ENCODE data around the gene PKMYT1.

The PKMYT1 gene

DNA sequence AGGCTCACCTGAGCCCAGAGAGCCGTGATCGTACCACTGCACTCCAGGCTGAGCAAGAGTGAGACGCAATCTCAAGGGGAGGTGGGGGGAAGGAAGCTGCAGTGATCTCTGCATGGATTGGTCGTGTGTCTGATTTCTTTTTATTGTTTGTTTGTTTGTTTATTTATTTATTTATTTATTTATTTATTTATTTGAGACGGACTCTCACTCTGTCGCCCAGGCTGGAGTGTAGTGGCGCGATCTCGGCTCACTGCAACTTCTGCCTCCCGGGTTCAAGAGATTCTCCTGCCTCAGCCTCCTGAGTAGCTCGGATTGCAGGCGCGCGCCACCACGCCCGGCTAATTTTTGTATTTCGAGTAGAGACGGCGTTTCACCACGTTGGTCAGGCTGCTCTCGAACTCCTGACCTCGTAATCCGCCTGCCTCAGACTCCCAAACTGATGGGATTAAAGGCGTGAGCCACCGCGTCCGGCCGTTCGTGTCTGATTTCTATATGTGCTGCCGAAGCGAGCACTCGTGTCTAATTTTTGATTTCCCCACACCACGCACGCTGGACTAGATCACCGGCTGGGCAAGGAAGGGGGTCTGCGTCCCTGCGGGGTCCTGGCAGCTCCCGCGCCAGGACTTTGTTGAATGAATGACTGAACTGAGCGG, 39.5 kb upstream of the PKMYT1 start:
- DNase-seq (ENCODE audit: low read depth in 3 of 3, low spot score in 1 of 3) = no peak

DNA sequence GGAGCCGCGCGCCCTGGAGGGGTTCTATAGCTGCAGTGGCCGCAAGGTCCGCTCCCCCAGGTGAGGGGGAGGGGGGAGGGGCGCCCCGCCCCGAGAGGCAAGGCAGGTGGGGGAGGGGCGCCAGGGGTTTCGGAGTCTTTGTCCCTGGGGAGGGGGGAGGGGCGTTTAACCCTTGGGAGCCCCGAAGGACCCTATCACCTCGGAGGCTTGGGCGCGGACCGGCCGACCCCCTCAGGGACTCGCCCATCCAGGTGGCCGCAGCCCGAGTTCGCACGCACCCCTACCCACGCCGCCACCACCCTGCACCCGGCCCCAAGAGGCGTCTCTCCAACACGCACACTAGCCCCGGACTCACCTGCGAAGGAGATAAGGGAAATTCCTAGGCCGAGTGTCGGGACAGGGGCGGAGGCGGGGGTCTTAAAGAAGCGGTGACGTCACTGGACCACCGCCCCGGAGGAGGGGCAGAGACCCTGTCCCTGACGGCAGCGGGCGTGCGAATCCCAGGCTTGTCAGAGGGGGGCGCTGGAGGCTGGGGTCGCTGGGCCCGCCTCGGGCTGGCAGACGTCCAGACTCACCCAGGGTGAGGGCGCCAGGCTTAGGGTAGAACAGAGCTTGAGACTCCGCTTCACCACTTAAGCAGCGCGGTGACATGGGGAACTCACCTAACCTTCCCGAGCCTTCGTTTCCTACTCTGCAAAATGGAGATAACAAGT, 37.7 kb upstream of the PKMYT1 start, which contains the start of gene CLDN6:
Gene CLDN6 (minus strand): TSS at position 390 of the 713 bp plus-strand sequence. CDS start 2,162 bp downstream, outside the sequence.
- DNase-seq (ENCODE audit: low read depth in 3 of 3, low spot score in 1 of 3) = no peak

DNA sequence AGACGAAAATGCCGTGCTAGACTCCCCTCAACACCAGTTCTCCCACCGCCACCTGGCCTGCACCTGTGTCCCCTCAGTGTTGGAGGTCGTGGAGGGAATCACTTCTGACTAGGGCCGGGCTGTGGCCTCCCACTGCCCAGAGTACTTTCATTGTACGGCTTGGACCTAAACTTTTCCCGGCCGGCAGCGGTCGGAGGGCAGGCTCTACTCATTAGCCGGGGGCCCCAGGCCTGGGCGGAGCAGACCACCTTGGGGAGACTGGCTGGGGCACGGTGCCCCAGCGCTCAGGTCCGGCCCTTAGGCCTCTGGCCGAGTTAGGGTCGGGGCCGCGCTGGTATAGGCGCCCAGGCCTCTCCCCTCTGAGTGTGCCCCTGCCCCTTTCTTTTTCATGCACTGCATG, 37.1 kb upstream of the PKMYT1 start:
- DNase-seq (ENCODE audit: low read depth in 3 of 3, low spot score in 1 of 3) = no peak

DNA sequence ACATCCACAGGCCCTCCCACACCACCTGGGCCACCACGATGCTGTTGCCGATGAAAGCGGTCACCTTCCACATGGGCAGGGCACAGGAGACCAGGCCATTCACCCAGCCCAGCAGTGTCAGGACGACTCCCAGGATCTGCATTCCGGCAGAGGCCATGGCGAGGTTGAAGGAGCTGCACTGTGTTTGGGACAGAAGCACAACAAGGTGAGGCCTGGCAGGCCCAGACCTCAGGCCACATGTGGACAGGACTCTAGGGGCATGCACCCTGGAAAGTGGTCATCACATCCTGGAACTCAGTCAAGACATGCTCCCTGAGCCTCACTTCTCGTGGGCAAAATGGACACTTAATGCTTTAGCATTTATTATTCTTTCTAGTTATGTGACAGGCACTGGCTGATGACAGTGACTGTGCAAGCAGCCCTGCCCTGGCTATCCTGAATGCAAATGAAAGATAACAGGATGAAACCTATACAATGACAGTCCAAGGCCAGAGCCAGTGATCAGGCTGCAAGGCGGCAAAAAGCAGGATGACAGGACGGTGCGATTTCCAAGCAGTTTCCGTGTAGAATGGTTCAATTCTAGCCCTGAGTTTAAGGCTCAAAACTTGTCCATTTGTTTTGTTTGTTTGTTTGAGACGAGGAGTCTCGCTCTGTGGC, 35.7 kb upstream of the PKMYT1 start:
- no peak for DNase-seq (ENCODE audit: low read depth in 3 of 3, low spot score in 1 of 3)

DNA sequence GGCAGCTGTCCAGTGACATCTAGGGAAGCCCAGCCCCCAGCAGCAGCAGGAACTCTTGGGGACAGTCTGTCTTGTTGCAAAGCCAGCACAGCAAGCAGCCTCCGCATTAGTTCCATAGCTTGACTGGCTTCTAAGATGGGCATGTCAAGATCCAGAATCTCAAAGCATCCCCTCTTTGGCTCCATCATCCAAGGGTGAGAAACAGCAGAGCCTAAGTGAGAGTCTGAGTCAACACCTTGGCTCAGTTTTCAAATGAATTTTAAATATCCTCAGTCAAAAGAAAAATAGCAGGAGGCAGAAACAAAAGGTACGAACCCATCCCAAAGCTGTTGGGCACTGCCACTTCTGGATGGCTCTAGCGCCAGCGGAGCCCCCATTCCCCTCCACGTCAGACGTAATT, 34.7 kb upstream of the PKMYT1 start:
- no peak for DNase-seq (ENCODE audit: low read depth in 3 of 3, low spot score in 1 of 3)

DNA sequence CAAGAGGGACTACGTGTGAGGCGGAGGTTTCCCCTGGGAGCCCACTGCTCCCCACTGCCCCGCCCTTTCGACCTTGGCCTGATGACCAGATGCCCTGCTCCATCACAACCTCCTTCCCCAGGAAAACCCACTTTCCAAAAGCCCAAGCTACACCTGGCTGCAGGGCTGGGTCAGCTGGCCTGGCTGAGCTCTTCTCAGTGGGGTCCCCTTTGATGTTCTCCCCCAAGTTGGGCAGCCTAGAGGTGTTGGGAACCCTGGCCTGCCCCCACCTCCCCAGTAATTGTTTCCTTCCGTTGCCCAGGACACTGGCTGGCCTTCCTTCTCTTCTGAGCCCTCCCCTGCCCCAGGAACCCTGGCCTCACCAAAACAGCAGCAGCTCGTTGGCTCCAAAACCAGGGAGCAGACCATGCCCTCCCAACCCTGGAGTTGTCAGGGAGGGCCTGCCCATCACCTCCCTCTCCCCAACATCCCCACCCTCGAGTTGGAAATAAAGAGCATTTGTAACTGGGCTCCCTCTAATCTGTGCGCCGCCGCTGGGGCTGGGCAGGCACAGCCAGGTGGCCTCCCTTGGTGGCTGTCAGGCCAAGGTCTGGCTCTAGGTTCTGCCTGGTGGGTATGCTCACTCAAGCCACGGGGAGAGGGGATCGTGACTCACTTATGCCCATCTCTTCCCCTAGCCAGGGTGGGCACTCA, 33.9 kb upstream of the PKMYT1 start:
- DNase-seq (ENCODE audit: low read depth in 3 of 3, low spot score in 1 of 3) = no peak

DNA sequence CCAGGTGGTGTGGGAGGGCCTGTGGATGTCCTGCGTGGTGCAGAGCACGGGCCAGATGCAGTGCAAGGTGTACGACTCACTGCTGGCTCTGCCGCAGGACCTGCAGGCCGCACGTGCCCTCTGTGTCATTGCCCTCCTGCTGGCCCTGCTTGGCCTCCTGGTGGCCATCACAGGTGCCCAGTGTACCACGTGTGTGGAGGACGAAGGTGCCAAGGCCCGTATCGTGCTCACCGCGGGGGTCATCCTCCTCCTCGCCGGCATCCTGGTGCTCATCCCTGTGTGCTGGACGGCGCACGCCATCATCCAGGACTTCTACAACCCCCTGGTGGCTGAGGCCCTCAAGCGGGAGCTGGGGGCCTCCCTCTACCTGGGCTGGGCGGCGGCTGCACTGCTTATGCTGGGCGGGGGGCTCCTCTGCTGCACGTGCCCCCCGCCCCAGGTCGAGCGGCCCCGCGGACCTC, 33.3 kb upstream of the PKMYT1 start:
- DNase-seq (ENCODE audit: low read depth in 3 of 3, low spot score in 1 of 3) = no peak

DNA sequence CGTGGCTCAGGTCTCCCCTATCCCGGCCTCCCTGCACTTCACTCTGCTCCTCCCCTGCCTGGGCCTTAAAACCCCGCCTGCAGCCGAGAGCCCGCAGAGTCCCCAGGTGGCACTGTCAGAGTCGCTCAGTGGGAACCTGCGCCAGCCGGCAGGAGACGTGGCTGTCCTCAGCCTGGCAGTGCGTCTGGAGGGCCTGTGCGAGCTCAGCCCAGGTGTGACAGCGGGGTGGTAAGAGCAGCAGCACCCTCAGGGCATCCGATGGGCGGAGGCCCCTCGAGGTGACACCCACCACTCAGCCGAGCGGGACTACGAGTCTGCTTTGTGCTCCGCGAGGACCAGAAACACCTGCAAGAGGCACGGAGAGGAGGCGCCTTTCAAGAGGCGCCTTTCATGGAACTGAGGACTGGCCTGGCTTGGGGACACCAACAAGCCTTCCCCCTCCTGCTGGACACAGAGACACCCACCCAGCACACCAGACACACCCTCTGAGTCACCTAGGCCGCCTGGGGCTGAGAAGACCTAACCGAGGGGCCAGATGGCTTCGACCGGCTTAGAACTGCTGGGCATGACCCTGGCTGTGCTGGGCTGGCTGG, 32.7 kb upstream of the PKMYT1 start, which contains the start of gene CLDN9:
Gene CLDN9 (plus strand): TSS at position 96 of the 593 bp plus-strand sequence. CDS start 440 bp downstream, at position 536.
- no peak for DNase-seq (ENCODE audit: low read depth in 3 of 3, low spot score in 1 of 3)

DNA sequence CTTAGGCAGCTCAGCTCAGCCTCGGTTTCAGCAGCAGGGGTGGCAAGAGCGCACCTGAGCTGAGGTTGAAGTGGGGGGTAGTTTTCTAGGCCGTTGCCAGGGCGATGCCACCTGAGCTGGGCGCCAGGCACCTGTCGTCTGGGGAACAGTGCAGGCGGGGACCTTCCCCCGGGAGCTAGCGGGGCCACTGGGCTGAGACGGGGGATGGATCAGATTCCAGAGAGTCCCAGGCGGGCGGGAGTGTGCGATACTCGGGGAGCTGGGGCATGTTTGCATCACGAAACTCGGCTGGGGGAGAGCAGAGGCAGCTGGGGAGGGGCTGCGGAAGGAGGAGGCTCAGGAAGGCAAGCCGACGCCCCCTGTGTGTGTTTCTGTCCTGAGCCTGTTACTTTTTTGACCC, 32.0 kb upstream of the PKMYT1 start:
- DNase-seq (ENCODE audit: low read depth in 3 of 3, low spot score in 1 of 3) = no peak

DNA sequence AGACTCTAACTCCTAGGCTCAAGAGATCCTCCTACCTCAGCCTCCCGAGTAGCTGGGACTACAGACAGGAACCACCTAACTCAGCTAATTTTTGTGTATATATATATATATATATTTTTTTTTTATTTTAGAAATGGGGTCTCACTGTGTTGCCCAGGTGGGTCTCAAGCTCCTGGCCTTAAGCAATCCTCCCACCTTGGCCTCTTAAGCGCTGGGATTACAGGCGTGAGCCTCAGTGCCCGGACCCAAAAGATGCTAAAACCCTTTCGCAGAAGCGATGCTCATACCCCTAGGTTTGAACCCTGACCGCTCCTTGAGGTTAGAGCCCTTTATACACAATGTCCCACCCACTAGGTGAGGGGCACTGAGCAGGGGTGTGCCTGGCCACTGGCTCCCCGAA, 30.3 kb upstream of the PKMYT1 start:
- no peak for DNase-seq (ENCODE audit: low read depth in 3 of 3, low spot score in 1 of 3)

DNA sequence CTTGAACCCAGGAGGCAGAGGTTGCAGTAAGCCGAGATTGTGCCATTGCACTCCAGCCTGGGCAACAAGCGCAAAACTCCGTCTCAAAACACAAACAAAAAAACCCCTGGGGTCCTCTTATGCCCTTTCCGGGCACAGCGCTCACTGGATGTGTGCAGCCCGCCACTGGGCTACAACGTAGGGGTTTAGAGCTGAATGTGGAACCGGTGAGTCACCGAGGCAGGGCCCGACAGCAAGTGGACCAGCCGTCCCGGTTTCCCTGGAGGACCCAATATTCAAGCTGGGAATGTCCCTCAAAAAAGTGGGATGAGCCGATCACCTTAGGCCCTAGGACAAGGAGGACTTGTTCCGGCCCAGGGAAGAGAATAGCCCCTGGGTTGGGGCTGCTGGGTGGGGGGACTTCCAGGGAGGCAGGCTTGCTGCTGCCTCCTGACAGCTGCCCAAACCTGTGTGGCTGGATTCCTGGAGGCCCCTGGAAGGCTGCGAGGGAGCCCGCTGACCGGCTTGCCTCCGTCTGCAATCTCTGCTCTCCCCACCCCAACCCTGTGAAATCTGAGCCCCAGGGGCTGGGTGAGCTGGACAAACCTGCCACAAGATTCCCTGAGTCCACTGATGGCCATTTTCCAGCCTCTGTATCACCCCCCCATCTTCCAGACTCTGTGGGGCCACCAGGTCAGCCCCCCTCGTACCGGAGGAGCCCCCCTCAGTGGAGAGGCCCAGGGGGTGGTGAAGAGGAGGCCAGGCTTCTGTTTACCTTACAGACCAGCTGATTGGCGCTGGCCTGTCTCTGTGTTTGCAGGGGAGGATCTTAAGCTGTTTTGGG, 29.5 kb upstream of the PKMYT1 start:
- DNase-seq (ENCODE audit: low read depth in 3 of 3, low spot score in 1 of 3) = no peak

DNA sequence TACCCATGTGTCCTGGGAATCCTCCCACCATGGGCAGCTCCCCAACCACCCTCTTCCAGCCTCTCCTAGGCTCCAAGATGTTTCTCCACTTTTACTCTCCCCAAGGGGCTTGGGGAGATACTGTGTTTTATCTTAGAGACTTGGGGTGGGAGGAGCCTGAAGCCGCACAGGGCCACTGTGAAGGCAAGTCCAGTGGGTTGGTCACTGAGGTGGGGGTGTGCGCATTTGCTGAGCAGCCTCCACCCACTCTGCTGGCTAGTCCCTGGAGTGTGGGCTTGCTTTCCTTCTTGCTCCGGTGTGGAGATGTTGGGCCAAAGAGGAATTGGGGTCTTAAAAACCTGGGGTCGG, 28.4 kb upstream of the PKMYT1 start:
- DNase-seq (ENCODE audit: low read depth in 3 of 3, low spot score in 1 of 3) = no peak

DNA sequence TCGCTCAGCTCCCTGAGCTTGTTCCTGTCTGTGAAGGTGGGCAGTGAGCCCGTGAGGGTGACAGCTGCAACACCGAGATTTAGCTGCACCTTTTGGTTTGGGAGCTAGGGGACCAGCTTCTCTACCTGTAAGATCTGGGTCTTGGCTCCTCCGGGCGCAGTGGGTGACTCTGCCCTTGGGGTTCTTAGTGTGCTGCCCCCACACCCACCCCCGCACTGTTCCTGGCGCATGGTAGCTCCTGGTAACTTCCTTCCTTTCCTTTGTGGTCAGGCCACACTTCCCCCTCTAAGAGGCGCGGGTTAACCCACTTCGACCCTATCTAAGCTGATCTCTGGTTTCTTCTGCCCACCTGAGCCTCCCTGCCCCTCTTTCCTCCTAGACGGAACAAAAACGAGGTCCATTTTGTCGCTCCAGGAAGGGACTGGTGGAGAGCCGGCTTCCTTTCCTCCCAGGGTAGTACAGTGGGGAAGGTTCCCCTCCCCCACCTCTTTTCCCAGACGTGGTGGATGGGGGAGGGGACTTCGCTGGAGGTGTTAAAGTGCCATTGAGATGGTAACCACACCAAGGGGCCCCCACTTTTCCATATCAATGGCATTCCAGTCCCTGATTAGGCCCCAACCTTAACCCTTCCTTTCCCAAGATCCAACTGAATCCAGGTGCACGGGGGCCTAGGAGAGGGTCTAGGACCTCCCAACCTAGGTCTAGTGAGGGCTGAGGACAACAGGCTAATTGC, 27.9 kb upstream of the PKMYT1 start:
- DNase-seq (ENCODE audit: low read depth in 3 of 3, low spot score in 1 of 3) = no peak

DNA sequence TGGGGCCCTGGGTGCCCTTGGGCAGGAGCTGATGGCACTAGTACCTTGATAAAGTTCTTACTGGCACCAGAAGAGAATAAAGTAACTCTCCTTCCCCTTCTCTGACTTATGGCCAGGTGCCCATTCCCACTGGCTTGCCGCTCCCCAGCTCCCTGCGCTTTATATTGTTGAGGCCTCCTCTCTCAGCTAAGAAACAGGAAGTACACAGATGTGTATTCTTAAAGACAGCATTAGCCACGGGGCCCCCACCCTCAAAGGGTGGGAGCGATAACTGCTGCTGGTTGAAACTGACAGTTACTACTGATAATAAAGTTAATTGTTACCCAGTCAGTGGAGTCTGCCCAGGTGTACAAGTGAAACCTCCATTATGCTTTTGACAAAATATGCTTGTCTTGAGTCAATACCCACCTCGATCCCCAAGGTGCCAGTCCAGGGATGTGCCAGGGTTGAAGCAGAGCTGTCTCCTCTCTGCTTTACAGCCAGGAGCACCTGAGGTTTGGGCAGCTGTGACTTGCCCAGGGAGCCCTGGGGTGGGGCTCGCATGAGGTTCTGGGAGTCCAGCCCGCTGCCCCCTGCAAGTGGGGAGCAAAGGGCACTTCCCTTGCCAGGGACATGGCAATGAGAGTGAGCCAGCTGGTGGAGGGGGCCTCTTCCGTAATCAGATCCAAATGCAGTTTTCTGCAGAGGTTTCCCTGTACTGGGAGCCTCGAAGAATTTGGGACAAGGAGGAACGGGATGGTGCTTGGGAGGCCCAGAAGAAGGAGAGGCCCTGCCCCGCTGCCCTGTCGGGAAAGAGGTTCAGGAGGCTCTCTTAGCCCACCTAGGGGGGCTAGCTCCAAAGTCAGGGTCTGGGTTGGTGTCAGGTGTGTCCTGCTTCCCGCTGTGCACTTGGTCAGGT, 27.1 kb upstream of the PKMYT1 start:
- DNase-seq (ENCODE audit: low read depth in 3 of 3, low spot score in 1 of 3) = no peak

DNA sequence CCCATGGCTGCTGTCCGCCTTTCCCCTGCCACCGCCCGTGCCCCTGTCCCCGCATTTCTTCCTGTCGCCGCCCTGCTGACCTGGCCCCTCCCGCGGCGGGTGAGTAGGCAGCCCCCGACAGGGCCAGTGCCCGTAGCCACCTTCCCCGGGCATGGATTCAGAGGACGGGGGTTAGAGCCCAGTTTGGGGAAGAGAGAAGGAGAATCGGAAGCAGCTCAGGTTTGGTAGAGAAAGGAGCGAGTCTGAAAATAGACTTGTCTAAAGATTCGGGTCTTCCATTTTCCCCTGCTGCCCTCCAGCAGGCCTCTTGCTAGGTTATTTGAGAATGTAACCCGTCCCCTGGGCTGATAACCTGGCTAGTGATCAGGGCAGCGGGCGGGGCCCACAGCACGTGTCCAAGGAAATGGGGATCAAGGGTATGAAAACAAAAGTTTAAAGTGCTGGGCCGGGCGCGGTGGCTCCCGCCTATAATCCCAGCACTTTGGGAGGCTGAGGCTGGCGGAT, 24.6 kb upstream of the PKMYT1 start:
- DNase-seq (ENCODE audit: low read depth in 3 of 3, low spot score in 1 of 3) = no peak

DNA sequence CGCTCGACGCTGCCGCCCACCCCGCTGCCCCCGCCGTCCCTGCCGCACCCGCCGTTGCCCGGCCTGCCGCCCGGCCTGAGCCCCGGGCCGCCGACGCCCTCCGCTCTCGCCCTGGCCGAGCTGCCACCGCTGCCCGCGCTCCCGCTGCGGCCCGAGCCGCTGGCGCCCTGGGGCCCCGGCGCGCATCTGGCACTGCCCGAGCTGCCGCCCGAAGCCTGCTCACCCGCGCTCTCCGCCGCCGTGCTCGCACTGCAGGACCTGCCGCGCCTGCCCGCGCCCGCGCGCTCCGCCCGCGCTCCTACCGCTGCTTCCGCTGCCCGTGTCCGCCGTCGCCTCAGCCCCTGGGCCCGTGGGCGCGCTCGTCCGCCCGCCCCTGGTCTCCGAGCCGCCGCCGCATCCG, 24.1 kb upstream of the PKMYT1 start:
- DNase-seq (ENCODE audit: low read depth in 3 of 3, low spot score in 1 of 3) = no peak

DNA sequence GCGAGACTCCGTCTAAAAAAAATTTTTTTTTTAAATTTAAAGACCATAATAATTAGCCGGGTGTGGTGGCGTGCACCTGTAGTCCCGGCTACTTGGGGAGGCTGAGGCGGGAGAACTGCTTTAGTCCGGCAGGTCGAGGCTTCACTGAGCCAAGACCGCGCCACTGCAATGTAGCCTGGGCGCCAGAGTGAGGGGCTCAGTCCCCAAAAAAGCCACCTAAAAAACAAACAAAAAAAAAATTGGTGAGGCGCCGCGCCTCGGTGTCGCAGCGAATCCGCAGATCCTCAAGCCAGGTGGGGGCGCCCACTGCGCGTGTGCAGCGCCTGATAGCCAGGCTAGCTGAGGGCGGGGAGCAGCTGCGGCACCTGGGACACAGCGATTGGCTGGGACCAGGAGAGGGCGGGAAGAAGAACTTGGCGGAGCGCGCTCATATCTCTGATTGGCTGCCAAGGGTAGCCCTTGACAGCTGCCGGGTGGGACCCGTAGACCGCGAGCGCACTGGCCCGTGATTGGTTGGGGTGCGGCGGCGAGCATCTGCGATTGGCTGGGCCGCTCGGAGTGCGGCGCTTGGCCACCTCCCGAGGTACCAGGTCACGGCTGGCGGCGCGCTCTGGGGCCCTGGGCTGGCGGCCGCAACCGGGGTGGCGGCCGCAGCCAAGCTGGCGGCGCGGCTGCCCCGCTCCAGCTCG, 23.5 kb upstream of the PKMYT1 start:
- DNase-seq (ENCODE audit: low read depth in 3 of 3, low spot score in 1 of 3) = peak; percentile 88 to 96 (median 94)

DNA sequence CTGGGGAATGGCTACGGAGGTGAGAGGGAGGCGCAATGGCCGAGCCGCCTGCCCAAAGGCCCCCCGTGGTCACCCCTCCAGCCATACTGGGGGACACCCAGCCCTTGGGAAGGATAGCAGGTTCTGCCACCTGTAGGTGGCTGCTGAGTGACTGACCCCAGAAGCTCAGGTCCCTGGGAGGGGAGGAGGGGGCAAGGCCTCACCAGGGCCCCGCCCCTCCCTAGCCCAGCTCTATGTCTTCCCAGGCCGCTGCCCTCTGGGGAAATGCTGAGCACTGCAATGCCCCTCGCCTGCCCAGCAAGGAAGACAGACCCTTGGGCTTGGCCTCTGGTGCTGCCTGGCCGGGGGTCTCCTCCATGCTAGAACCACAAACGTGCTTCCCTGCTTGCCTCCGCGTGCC, 21.1 kb upstream of the PKMYT1 start:
- no peak for DNase-seq (ENCODE audit: low read depth in 3 of 3, low spot score in 1 of 3)

All from stimulated activated CD4-positive, alpha-beta T cell treated with anti-CD3 and anti-CD28 coated beads, TNF-alpha, amount 100 ng/mL, for 1 hour (primary cell).